IPS-NIHi7 (cell line): ENCODE results near the gene DSCAML1.

Experiments used
- DNase-seq: peaks from one replicate; pipeline ENCODE4 v3.0.0; 2012; ENCODE audit warnings: mixed read lengths; ENCODE audit errors: extremely low spot score

DSCAML1 gene

GRCh38 chr11:117832511-117832910, 35.5 kb upstream of the DSCAML1 start:
- DNase-seq = no peak

GRCh38 chr11:117831661-117832415, 34.8 kb upstream of the DSCAML1 start:
- no peak for DNase-seq

GRCh38 chr11:117830674-117831351, 33.8 kb upstream of the DSCAML1 start:
- DNase-seq = no peak

GRCh38 chr11:117830072-117830471, 33.1 kb upstream of the DSCAML1 start:
- DNase-seq = no peak

- no peak for DNase-seq
These were observed 32.3 kb upstream of the DSCAML1 start for GRCh38 chr11:117829369-117829725.

- DNase-seq = peak; percentile 48
These were observed 31.8 kb upstream of the DSCAML1 start for GRCh38 chr11:117828611-117829368.

GRCh38 chr11:117827521-117828511, 30.8 kb upstream of the DSCAML1 start:
- no peak for DNase-seq

- no peak for DNase-seq
These were observed 29.8 kb upstream of the DSCAML1 start for GRCh38 chr11:117826832-117827231.

- no peak for DNase-seq
These were observed 29.2 kb upstream of the DSCAML1 start for GRCh38 chr11:117826190-117826570.

GRCh38 chr11:117825538-117826189, 28.6 kb upstream of the DSCAML1 start:
- DNase-seq = no peak

GRCh38 chr11:117824571-117825537, 27.8 kb upstream of the DSCAML1 start, which contains the start of gene FXYD2:
Gene FXYD2, minus strand, starts transcription at chr11:117824744. Its CDS starts 66 bp downstream, at chr11:117824678.
- DNase-seq = no peak

- DNase-seq = no peak
These were observed 27.0 kb upstream of the DSCAML1 start for GRCh38 chr11:117823946-117824420.

- no peak for DNase-seq
These were observed 26.4 kb upstream of the DSCAML1 start for GRCh38 chr11:117823294-117823945.

GRCh38 chr11:117822074-117823033, 25.3 kb upstream of the DSCAML1 start:
- peak; percentile 60 for DNase-seq

GRCh38 chr11:117821431-117821830, 24.4 kb upstream of the DSCAML1 start:
- no peak for DNase-seq

- no peak for DNase-seq
These were observed 23.5 kb upstream of the DSCAML1 start for GRCh38 chr11:117820516-117820915.

GRCh38 chr11:117820071-117820470, 23.1 kb upstream of the DSCAML1 start:
- DNase-seq = no peak
